ENCODE measurements around the gene PRDX5.

DNA sequence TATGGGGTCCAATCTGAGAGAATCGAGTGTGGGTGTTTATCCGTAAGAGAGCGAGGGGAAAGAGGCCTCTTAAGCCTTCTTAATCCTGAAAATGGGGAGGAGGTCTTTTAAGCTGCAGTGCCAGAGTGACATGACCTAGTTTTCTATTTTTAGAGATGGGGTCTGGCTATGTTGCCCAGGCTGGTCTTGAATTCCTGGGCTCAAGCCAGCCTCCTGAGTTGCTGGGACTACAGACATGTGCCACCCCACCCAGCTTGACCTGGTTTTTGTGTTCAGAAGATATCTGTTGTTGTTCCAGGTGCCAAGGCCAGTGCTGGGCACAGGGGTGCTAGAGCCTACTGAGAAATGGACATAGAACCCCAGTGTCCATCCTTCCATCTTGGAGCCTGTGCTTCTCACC is 34.8 kb upstream of the PRDX5 start:
- TF ChIP-seq, protein P1, sequence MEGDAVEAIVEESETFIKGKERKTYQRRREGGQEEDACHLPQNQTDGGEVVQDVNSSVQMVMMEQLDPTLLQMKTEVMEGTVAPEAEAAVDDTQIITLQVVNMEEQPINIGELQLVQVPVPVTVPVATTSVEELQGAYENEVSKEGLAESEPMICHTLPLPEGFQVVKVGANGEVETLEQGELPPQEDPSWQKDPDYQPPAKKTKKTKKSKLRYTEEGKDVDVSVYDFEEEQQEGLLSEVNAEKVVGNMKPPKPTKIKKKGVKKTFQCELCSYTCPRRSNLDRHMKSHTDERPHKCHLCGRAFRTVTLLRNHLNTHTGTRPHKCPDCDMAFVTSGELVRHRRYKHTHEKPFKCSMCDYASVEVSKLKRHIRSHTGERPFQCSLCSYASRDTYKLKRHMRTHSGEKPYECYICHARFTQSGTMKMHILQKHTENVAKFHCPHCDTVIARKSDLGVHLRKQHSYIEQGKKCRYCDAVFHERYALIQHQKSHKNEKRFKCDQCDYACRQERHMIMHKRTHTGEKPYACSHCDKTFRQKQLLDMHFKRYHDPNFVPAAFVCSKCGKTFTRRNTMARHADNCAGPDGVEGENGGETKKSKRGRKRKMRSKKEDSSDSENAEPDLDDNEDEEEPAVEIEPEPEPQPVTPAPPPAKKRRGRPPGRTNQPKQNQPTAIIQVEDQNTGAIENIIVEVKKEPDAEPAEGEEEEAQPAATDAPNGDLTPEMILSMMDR (IDR thresholded peaks at IDR 0.05), result no peak
- TF ChIP-seq POLR2A (IDR thresholded peaks at IDR 0.05), result no peak
